K562 (cell line): Measurements from ENCODE around the gene ATF6B. TPM values are rescaled to one million over a fixed set of nuclear protein-coding genes. Genes with fewer than 3 reads are reported as not detected.

Source experiments
- ATF2 ChIP-seq: sonication (generic); formaldehyde crosslinking; IDR thresholded peaks from 2 replicates; pipeline ENCODE4 v1.8.1; 2022; ENCODE audit warnings: missing genetic modification reagents
- DNMT1 ChIP-seq: fragments of 450-650 bp; IDR thresholded peaks from 2 replicates; pipeline ENCODE4 v1.6.1; 2016; ENCODE audit warnings: antibody characterized with exemption, mild to moderate bottlenecking
- GTF2E2 ChIP-seq: fragments of 200-800 bp; sonication (Bioruptor generic); IDR thresholded peaks from 2 replicates; pipeline ENCODE4 v1.6.1; 2016; ENCODE audit warnings: missing genetic modification characterization, missing compliant biosample characterization
- MYC ChIP-seq, 2 experiments: fragments of 250-450 bp in 1 of 2; sonication (Bioruptor Pico) in 1 of 2; IDR thresholded peaks; 2 replicates each; pipeline versions ENCODE4 v1.5.1 to v1.6.1; 2012 to 2021; ENCODE audit warnings: low read depth in 2 of 2, borderline replicate concordance in 1 of 2, improper control_type of control experiment in 1 of 2, low read length in 1 of 2, mild to moderate bottlenecking in 1 of 2, moderate library complexity in 1 of 2
- PHF21A ChIP-seq: fragments of 450-650 bp; IDR thresholded peaks from 2 replicates; pipeline ENCODE4 v1.6.1; 2017; ENCODE audit warnings: low read depth, borderline replicate concordance
- RBM15 ChIP-seq: fragments of 200-400 bp; formaldehyde crosslinking; IDR thresholded peaks from 2 replicates; pipeline ENCODE4 v1.6.1; 2018; ENCODE audit warnings: mild to moderate bottlenecking, low read length, moderate library complexity; ENCODE audit not compliant: insufficient read depth
- RREB1 ChIP-seq: fragments of 250-450 bp; sonication (Bioruptor Pico); IDR thresholded peaks from 2 replicates; pipeline ENCODE4 v1.4.0; 2020
- SREBF1 ChIP-seq: fragments of 150-350 bp; IDR thresholded peaks from 2 replicates; pipeline ENCODE4 v1.6.1; 2014; ENCODE audit warnings: antibody characterized with exemption, low read depth, low read length, borderline replicate concordance
- STAT5A ChIP-seq: IDR thresholded peaks from 2 replicates; pipeline ENCODE4 v1.6.1; 2012; ENCODE audit warnings: low read length, inconsistent platforms, borderline replicate concordance
- STAT6 ChIP-seq: sonication (generic); formaldehyde crosslinking; IDR thresholded peaks from 2 replicates; pipeline ENCODE4 v1.8.1; 2023; ENCODE audit warnings: mild to moderate bottlenecking, missing genetic modification reagents
- VEZF1 ChIP-seq: fragments of 200-800 bp; sonication (Bioruptor generic); IDR thresholded peaks from 2 replicates; pipeline ENCODE4 v1.6.1; 2017; ENCODE audit warnings: missing genetic modification characterization, missing compliant biosample characterization
- ZNF174 ChIP-seq: fragments of 250-450 bp; sonication (Bioruptor Pico); IDR thresholded peaks from 2 replicates; pipeline ENCODE4 v1.4.0; 2020; ENCODE audit warnings: mild to moderate bottlenecking
- ZNF696 ChIP-seq: fragments of 250-450 bp; sonication (Bioruptor Pico); conservative IDR thresholded peaks from 2 replicates; pipeline ENCODE4 v1.4.0; 2020; ENCODE audit warnings: mild to moderate bottlenecking, moderate library complexity
- ZNF717 ChIP-seq: fragments of 250-450 bp; sonication (Bioruptor Pico); IDR thresholded peaks from 2 replicates; pipeline ENCODE4 v1.5.0; 2021
- polyA plus RNA-seq, 8 experiments: library from polyadenylated mRNA; depleted of rRNA in 4 of 8; stranded (reverse) in 5 of 8; unstranded in 3 of 8; fragments of >200 nt; fragmentation: Nextera tagmentation in 2 of 8; fragmentation: Illumina TruSeq in 1 of 8; extraction: Ambion mirVana in 2 of 8; extraction: Trizol in 1 of 8; gene quantifications; 2 replicates each; pipeline versions ENCODE4 v1.2.1 to v1.2.3, GENCODE V29; 2011 to 2014; ENCODE audit warnings: inconsistent platforms in 1 of 8, missing spikeins in 1 of 8
- total RNA-seq, 7 experiments: library from RNA; depleted of rRNA in 6 of 7; stranded (reverse); fragments of >200 nt in 6 of 7; fragmentation: Illumina TruSeq in 2 of 7; extraction: Trizol in 2 of 7; gene quantifications; 2 replicates each; pipeline versions ENCODE4 v1.2.1 to v1.2.3, GENCODE V29; 2011 to 2021; ENCODE audit warnings: low replicate concordance in 1 of 7

ATF6B gene
- total and polyA plus RNA-seq, 9 of the 15 experiments (the other 6 are each of a cell fraction or from before 2014, with no cell fraction given) = 20.7 to 131 (median 31.7) TPM

GRCh38 chr6:32177183-32177787, 49.2 kb upstream of the ATF6B start (continued):
- 0 out of 2 replicates have a peak, but pooled peaks have one; percentile 47 for TF ChIP-seq ZNF696
- 0 out of 2 replicates have a peak, but pooled peaks have one; percentile 41 for TF ChIP-seq PHF21A
- TF ChIP-seq ZNF174 (CRISPR knock-in tag) = no peak
- no peak; the same call in 1 of the 2 replicates for TF ChIP-seq STAT5A
- TF ChIP-seq ATF2 (CRISPR knock-in tag) = no peak
- TF ChIP-seq SREBF1 = no peak
- TF ChIP-seq DNMT1 = no peak
- peak; percentile 59; the same call in 1 of the 2 replicates for TF ChIP-seq VEZF1
- TF ChIP-seq MYC (IDR thresholded peaks at IDR 0.05; ENCODE audit: low read depth, low read length) = peak; percentile 4; the same call in 1 of the 2 replicates
- TF ChIP-seq MYC (CRISPR knock-in tag; IDR thresholded peaks at IDR 0.05; ENCODE audit: borderline replicate concordance, low read depth) = peak; percentile 46; the same call in 1 of the 2 replicates
- 0 out of 2 replicates have a peak, but pooled peaks have one; percentile 11 for TF ChIP-seq GTF2E2 (tag)
- no peak for TF ChIP-seq RBM15
- TF ChIP-seq STAT6 (CRISPR knock-in tag) = 0 out of 2 replicates have a peak, but pooled peaks have one; percentile 32
- peak; percentile 66; the same call in 1 of the 2 replicates for TF ChIP-seq RREB1
- no peak for TF ChIP-seq ZNF717 (CRISPR knock-in tag)
